NCI-H510A (cell line): Measurements from ENCODE around the gene EEFSEC.

ENCODE experiments used
- DNase-seq: peaks from one replicate; lab custom pipeline; 2025; lab: John Stamatoyannopoulos, UW

EEFSEC gene

DNA sequence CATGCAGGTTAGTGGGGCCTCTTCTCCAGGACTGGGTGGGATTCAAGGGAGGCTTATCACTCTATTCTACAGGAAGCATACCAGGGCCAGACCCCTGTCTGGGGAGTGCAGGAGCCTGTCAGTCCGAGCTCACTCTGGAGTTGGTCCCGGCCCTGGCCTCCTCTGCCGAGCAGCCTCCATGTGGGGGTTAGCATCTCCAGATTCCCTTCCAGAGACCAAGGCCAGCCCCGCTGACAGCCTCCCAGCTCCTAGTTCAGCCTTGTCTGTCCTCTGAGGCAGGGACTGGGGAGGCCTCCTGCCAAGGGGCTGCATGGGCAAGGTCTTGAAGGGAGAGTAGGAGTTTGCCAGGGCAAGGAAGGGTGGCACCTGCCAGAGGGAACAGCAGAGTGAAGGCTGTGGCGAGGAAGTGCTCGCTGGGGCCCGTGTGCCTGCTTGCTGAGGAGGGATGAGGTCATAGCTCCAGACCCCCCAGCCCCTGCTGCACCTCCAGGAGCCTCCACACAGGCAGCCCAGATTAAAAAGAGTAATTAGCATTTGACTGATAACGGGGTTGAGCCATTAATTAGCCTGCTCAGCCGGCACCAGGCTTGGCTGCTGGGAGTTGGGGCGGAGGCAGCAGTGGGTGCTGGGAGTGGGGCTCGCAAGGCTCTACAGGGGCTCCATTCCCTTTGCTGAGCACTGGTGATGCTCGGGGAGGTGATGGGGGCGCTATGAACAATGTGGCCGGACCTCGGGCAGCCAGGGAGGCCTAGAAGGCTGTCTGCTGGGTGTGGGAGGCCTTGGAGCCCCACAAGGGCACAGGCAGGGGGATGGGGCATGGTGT is 259.1 kb downstream of the EEFSEC start:
- DNase-seq = no peak

- no peak for DNase-seq
Observed at GRCh38 chr3:128413003-128413370, 259.7 kb downstream of the EEFSEC start.

GRCh38 chr3:128413413-128414205 is 260.3 kb downstream of the EEFSEC start:
- DNase-seq = no peak

DNA sequence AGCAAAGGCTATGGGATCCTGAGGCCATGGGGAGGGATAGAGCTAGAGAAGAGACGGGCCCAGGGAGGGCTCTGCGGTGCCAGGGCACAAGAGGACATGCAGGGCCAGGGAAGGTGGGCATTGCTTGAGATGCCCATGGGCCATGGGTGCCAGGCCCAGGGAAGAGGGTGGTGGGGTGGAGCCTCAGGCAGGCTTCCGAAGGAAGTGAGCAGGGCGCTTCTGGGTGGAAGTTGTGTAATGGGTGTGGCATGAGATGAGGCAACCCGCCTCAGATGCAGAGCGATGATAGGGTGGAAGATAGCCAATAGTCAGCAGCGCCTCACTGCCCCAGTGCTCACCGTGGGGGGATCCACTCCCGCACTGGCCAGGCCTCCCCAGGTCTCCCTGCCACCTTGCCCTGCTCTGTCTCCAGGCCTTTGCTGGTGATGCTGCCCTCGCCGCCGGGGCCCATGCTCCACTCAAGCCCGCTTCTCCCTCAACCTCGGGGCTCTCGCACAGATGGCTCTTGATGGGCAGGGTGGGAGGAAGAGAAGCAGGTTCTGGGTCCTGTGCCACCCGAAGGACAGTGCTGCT is 262.0 kb downstream of the EEFSEC start:
- no peak for DNase-seq

GRCh38 chr3:128415773-128416577 is 262.7 kb downstream of the EEFSEC start:
- DNase-seq = no peak

DNA sequence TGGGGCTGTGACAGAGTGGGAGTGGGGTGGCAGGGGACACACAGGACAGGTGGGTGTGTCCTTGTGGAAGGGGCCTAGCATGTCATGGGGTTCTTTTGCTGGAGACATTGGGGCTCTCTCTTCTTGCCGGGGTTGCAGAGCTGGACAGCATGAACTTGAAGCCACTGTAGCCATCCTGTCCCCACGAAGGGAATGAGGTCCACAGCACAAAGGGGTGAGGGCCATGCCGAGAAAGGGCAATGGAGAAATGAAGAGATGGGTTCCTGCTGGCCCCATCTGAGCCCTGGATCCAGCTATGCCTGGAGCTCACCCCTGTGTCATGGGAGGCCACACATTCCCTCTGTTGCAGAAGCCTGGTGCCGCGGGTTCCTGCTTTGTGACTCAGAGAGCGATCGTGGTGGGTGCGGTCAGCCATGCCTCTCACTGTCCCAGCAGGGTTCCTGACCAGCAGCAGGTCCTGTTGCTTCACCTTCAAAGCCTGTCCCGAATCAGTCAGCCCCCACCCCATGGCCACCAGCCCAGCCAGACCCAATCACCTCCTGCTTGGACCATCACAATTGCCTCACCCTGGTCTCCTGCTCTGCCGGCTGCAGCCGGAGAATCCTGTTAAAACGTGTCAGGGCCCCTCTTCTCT is 263.4 kb downstream of the EEFSEC start:
- DNase-seq = no peak

DNA sequence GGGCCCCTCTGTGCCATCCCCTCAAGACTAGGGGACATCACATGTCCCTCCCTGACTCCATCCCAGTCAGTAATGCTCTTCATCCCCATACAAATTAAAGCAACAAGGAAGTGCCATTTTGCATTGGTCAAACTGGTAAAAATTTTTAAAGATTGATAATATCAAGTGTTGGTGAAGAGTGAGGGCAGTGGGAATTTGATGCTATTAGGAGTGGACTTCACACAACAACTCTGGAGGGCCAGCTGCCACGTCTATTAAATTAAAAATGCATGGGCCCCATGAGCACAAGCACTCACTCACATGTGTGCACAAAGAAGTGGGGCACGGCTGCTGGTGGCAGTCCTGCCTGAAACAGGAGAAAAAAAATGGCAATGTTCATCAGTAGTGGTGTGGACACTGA is 265.6 kb downstream of the EEFSEC start:
- no peak for DNase-seq

DNA sequence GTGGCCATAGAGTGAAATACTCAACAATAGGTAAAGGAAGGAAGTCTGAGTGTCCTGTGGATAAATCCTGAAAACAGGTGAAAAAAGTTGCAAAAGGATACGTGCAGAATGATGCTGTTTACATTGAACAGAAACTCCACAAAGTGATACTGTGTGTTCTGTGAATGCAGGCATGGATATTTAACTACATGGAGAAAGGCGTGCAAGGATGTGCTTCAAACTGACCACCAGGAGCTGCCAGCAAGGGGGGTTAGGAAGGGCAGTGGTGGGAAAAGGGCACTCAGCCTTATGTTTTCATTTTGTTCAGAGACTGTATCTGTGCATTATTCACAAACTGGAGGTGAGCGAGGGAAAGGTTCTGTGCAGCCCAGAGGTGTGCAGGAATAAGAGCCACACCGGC is 266.0 kb downstream of the EEFSEC start:
- no peak for DNase-seq

DNA sequence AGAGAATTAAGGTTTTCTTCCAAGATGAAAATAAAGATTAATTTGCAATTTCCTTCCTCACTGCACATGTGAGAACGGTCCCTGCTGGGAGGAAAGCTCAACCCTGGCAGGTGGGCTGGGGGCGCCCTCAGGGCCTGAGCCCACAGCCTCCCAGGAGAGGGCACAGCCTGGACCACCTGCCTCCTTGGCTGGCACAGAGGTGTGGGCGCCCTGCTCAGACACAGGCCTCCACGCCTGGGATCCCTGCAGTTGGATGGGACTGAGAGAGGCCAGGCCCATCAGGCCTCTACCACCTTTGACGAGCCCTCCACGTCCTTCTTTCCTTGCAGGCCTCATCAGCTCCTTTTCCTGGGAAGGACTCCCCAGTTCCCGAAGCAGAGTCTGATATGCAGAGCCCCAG is 267.0 kb downstream of the EEFSEC start:
- DNase-seq = no peak

GRCh38 chr3:128420720-128421438 is 267.6 kb downstream of the EEFSEC start:
- no peak for DNase-seq

- DNase-seq = no peak
Observed at GRCh38 chr3:128421439-128421836, 268.2 kb downstream of the EEFSEC start.

DNA sequence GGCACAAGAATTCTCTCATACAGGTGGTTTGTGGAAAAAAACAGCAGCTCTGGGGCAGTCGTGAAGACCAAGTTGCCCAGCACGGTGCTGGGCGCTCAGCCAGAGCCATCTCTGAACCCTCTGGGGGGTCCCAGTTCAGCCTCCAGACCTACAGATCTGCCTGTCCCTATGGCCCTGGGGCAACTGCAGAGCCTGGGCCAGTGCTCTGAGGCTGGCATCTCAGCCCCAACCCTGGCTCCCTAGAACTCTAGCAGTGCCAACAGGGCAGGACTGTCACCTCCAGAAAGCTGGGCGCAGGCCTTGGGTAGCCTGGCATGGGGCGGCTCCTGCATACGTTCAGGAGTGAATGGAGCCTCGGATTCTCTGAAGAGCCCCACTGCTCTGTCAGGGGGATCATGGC is 268.7 kb downstream of the EEFSEC start:
- DNase-seq = no peak

- DNase-seq = no peak
Observed at GRCh38 chr3:128422762-128423524, 269.7 kb downstream of the EEFSEC start.

- no peak for DNase-seq
Observed at GRCh38 chr3:128423525-128424147, 270.4 kb downstream of the EEFSEC start.

GRCh38 chr3:128424508-128425069 is 271.3 kb downstream of the EEFSEC start:
- no peak for DNase-seq

GRCh38 chr3:128425142-128425845 is 272.0 kb downstream of the EEFSEC start:
- no peak for DNase-seq

DNA sequence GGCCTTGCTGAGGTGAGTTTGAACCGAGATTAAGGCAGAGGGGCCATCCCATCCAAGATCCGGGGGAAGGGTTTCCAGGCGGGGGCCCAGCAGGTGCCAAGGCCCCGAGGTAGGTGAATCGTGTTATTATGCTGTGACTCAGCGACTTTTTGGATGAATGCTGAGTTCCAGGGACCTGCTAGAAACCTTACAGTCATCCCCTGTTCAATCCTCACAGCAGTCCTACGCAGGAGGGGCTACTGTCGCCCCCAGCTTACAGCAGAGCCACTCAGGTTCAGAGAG is 272.5 kb downstream of the EEFSEC start:
- DNase-seq = no peak

DNA sequence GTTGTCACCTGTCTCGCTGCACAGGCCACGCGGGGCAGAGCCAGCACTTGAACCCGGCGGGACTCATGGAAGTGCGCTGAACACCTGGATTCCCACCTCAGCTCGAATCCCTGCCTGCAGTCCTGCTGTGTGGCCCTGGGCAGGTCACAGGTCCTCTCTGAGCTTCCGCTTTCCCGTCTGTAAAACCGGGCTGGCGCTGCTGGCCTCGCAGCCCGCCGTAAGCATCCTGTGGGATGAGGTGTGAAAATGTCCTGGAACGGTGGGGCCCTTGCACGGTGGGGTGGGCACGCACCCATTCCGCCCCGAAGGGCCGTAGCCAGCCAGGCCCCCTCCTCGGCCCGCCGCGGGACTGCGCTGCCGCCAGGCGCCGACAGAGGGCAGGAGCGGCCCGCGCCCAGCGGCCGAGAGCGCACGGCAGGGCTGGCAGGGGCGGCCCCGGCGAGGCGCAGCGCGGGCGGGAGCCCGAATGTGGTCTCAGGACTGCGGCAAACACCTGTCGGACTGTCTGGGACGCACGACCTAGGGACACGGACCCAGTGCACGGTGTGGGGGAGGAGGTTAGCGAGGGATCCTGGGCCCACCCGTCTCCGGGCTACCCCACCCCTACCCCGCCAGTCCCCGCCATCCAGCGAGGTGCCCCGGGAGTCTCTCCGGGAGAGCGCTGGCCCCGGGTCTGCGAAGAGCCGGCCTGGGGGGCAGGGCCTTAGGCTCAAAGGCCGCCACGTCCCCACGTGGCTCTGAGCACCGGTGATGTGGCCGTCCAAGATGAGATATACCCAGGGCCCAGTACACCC is 273.0 kb downstream of the EEFSEC start:
- no peak for DNase-seq
